GM18520 (cell line): Measurements from ENCODE around the gene COA1.
"Not testable (repeated sequence)": the region's sequence is repeated elsewhere in the genome, so short reads cannot be mapped to it uniquely, and the experiment has no call there.

ENCODE experiments used
- ATAC-seq: cut with Tn5 transposase; IDR thresholded peaks from one replicate; pipeline ENCODE4 v1.9.1; 2021; ENCODE audit not compliant: unreplicated experiment

Gene COA1

DNA sequence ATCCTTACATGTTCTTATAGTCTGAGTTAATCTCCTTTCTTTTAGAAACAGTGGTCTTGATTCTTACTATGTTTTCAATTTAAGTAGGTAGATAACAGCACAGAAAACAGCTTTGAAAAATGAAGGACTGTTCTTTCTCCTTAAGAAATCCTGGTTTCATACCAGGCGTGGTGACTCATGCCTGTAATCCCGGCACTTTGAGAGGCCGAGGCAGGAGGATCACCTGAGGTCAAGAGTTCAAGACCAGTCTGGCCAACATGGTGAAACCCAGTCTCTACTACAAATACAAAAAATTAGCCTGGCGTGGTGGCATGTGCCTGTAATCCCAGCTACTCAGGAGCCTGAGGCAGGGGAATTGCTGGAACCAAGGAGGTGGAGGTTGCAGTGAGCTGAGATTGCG, 132.9 kb downstream of the COA1 start:
- not testable (repeated sequence) for ATAC-seq

DNA sequence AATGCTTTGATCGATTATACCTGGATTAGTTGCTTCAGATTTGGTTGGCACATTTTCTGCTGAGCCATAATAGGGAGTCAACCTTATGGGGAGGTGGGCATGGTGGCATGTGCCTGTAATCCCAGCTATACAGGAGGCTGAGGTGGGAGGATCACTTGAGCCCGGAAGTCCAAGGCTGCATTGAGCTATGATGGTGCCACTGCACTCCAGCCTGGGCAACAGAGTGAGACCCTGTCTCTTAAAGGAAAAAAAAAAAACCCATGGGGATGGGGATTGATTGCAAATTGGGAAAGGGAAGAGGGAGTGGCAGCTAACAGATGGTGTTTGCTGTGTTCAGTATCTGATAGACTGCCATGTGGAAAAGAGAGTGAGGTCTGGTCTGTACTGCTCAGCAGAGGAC, 135.3 kb downstream of the COA1 start:
- no peak for ATAC-seq

DNA sequence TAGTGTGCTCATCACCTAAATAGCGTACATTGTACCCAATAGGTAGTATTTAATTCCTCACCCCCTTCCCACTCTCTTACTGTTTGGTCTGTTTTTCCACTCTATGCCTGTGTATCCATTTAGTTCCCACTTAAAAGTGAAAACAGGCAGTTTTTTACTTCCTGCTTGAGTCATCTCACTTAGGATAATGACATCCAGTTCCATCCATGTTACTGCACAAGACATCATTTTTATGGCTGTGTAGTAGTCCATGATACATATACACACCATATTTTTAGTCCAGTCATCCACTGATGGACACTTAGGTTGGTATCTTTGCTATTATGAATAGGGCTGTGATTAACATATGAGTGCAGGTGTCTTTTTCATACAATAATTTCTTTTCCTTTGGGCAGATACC, 136.3 kb downstream of the COA1 start:
- ATAC-seq: no peak

DNA sequence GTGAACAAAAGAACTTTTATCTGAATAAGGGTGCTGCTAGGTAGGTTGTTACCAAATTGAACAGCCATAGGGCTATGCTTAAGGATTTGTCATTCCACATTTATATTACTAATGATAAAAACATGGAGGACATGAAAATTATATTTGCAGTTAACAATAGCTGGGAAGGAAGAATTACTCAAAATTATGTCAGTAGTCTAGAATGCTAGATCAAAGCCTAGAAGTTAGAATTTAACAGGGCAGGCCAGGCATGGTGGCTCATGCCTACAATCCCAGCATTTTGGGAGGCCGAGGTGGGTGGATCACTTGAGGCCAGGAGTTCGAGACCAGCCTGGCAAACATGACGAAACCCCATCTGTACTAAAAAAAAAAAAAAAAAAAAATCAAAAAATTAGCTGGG, 137.0 kb downstream of the COA1 start:
- no peak for ATAC-seq

DNA sequence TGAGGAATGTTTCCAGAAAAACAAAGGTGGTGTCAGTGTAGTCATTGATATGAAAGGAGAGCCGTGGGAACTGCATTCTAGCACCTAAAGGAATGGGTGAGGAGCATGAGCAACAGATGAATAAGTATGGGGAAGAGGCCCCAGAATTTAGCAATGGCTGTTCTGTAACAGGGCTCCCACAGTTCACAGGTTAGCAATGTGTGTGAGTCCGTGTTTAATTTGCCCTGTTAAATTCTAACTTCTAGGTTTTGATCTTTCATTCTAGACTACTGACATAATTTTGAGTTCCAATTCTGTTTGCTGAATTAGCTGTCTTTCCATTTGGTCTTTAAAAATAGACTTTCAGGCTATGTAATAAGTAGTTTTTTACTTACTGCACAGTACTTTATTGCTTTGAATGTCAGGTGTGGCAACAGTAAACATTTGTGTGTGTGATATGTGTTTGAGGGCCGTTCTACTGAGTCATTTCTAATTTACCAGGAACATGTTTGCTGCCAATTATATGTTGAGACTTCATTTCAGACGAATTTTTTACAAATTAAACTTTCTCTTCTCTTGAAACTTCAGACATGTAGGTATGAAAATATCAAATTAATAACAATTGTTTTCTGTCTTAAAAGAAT, 137.7 kb downstream of the COA1 start:
- ATAC-seq: no peak

DNA sequence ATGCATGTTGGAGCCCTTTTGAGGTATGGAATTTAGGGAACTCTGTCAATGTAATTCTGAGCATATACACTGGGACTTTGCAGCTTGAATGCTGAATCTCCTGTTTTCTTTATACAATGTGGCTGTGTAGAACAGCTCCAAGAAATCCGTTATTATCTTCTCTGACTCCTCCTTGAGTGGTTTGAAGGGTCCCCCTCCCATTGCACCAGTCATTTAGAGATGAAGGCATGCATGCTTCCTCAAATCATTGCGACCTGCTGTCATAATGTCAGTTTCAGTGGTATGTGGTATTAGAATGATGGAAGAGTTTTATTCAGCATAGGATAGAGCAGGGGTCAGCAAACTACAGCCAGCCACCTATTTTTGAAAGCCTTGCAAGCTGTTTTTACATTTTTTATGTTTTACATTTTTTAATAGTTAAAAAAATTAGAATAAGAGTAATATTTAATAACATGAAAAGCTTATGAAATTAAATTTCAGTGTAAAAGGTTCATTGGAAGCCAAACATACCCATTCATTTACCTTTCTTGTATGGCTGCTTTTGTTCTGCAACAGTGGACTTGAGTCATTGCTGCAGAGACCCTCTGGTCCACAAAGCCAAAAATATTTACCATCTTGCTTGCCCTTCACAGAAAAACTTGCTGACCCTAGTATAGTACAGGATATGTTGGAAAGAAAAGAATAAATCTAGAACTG, 138.3 kb downstream of the COA1 start:
- ATAC-seq: peak; percentile 56

DNA sequence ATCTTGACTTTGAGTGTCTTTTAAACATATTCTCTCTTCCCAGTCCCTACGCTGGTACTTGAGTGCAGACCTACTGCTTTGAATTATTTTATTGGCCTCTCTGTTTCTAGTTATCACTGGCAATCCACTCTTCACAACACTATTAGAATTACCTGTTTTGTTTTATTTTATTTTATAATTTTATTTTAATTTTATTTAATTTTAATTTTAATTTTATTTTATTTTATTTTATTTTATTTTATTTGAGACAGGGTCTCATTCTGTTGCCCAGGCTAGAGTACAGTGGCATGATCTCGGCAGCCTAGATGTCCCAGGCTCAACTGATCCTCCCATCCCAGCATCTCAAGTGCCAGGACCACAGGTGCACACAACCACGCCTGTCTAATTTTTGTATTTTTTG, 139.6 kb downstream of the COA1 start:
- ATAC-seq: no peak
